KMS-11 (cell line): ENCODE data around the gene ZNF778.

Experiments used
- H2AFZ ChIP-seq: fragments of 200-600 bp; sonication (generic); 2 replicates; pipeline ENCODE4 v1.6.1; 2016; ENCODE audit warnings: antibody characterized with exemption, mixed run types, low read depth
- H3K27ac ChIP-seq: fragments of 200-600 bp; sonication (generic); 2 replicates; pipeline ENCODE4 v1.6.1; 2016; ENCODE audit warnings: mild to moderate bottlenecking, mixed run types
- H3K27me3 ChIP-seq: fragments of 200-600 bp; sonication (generic); 2 replicates; pipeline ENCODE4 v1.6.1; 2017; ENCODE audit warnings: mild to moderate bottlenecking, low read depth, mixed run types, moderate library complexity; ENCODE audit not compliant: insufficient read depth
- H3K36me3 ChIP-seq: fragments of 200-600 bp; sonication (generic); 2 replicates; pipeline ENCODE4 v1.6.1; 2017; ENCODE audit warnings: mild to moderate bottlenecking, mixed run types; ENCODE audit not compliant: insufficient read depth
- H3K4me1 ChIP-seq: fragments of 200-600 bp; sonication (generic); 2 replicates; pipeline ENCODE4 v1.6.1; 2016; ENCODE audit warnings: mild to moderate bottlenecking, low read depth, mixed run types; ENCODE audit not compliant: poor library complexity, severe bottlenecking
- H3K4me2 ChIP-seq: fragments of 200-600 bp; sonication (generic); 2 replicates; pipeline ENCODE4 v1.7.0; 2016; ENCODE audit warnings: mild to moderate bottlenecking, mixed run types
- H3K4me3 ChIP-seq: fragments of 200-600 bp; sonication (generic); IDR thresholded peaks from 2 replicates; pipeline ENCODE4 v1.6.1; 2017; ENCODE audit warnings: low read depth, low read length, mixed read lengths; ENCODE audit not compliant: insufficient read depth
- H3K79me2 ChIP-seq: fragments of 200-600 bp; sonication (generic); 2 replicates; pipeline ENCODE4 v1.6.1; 2016; ENCODE audit warnings: low read depth, mixed run types; ENCODE audit not compliant: insufficient read depth
- H3K9ac ChIP-seq: fragments of 200-600 bp; sonication (generic); 2 replicates; pipeline ENCODE4 v1.6.1; 2016; ENCODE audit warnings: mild to moderate bottlenecking, mixed run types
- H4K20me1 ChIP-seq: fragments of 200-600 bp; sonication (generic); 2 replicates; pipeline ENCODE4 v1.6.1; 2016; ENCODE audit warnings: mild to moderate bottlenecking, mixed run types; ENCODE audit not compliant: insufficient read depth
- TF ChIP-seq, protein P1 (sequence below): fragments of 200-600 bp; sonication (generic); conservative IDR thresholded peaks from 2 replicates; pipeline ENCODE4 v1.6.1; 2017; ENCODE audit warnings: low read depth, mild to moderate bottlenecking, antibody characterized with exemption, low read length, moderate library complexity, mixed read lengths

Gene ZNF778

DNA sequence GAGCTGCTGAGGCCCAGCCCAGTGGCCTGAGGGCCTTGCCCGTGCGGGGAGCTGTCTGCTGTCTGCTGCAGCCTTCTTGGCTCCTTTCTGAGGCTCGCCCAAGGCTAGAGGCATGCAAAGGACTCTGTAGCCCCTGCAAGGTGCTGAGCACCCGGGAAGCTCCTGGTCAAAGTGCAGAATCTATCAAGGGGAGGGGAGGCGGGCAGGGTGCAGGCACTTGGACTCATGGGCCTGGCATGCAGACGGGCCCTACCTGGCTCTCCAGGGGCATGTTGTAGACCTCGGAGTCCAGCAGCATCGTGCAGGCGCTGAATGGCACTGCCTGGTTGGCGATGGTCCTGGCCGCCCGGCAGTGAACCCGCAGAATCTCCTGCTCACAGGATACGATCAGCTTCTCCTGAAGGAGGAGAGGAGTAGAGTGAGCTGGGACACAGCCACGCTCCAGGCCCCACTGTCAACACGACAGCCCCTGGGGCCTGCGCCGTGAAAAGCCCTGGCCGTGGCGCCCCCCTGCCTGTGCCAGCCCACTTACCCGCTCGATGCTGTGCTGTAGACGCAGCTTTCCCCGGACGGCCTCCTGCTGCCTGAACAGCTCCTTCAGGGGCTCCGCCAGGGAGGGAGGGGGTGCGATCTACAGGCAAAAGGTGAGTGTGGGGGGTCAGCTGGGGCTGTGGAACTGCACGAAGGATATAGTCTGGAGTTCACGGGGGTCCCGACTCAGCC is 57.2 kb downstream of the ZNF778 start:
- no peaks in the 10 kb centered on the region for H4K20me1 ChIP-seq
- no peaks in the 10 kb centered on the region for H3K27me3 ChIP-seq
- TF ChIP-seq, protein P1, sequence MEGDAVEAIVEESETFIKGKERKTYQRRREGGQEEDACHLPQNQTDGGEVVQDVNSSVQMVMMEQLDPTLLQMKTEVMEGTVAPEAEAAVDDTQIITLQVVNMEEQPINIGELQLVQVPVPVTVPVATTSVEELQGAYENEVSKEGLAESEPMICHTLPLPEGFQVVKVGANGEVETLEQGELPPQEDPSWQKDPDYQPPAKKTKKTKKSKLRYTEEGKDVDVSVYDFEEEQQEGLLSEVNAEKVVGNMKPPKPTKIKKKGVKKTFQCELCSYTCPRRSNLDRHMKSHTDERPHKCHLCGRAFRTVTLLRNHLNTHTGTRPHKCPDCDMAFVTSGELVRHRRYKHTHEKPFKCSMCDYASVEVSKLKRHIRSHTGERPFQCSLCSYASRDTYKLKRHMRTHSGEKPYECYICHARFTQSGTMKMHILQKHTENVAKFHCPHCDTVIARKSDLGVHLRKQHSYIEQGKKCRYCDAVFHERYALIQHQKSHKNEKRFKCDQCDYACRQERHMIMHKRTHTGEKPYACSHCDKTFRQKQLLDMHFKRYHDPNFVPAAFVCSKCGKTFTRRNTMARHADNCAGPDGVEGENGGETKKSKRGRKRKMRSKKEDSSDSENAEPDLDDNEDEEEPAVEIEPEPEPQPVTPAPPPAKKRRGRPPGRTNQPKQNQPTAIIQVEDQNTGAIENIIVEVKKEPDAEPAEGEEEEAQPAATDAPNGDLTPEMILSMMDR = no peak
- no peak overlapping the region for H3K27ac ChIP-seq
- no peak overlapping the region for H3K9ac ChIP-seq
- H3K4me2 ChIP-seq = no peak overlapping the region
- no peak overlapping the region for H3K4me3 ChIP-seq
- H3K4me1 ChIP-seq = no peaks in the 10 kb centered on the region
- H3K79me2 ChIP-seq = no peaks in the 10 kb centered on the region
- H3K36me3 ChIP-seq = peaks cover 11% of the 10 kb centered on the region; the same call in 1 of the 2 replicates
- H2AFZ ChIP-seq = no peak overlapping the region

DNA sequence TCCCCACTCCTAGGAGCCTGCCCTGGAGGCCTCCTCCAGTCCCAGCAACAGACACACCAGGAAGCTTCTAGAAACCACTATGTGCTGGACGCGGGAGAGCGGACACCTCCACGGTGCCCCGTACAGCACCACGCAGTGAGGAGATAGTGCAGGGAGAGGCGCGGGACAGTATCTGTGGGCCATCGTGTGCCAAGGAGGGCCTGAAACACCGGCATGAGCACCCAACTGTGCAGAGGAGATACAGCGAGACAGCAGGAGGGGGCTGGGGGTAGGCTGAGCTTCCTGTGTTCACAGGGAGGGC is 57.7 kb downstream of the ZNF778 start:
- peaks cover 11% of the 10 kb centered on the region; the same call in 1 of the 2 replicates for H3K36me3 ChIP-seq
- H3K9ac ChIP-seq = no peak overlapping the region

DNA sequence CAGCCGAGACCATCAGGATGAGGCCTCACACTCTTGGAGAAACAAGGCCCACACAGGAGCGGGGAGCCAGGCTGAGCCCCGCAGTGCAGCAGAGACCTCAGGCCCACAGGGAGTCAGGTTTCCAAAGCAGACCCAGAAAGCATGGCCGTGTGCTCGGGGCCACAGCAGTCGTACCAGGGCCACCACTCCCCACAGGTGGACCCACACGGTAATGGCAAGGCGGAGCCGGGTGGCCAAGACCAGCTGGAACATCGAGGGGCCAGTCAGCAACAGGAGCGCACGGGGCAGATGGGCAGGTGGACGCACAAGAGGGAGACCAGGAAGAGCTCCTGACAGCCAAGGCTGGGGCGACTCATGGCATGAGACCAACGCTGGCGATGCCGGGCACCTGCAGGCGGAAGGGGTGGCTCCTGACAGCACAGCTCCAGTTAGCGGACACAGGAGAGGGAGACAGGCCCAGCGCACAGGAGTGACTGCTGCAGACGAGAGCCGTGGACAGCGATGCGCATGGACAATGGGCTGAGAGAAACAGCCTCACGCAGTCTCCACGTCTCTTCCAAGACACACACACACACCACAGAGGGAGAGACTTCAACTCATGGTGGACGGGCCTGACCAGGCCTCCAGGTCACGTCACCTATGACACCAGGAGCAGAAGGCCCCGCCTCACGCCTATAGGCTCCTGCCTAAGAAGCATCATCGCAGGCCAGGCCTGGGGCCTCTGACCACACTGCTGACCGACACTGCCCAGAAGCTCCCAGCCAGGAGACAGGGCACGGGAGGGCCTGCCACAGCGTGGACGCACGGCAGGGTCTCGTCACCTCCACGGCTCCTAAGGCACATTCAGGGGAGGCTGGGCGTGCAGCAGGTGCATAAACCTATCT is 58.6 kb downstream of the ZNF778 start:
- Histone ChIP-seq H3K4me3 (no peak overlapping the region), H3K27ac (no peak overlapping the region), H3K27me3 (no peaks in the 10 kb centered on the region), H3K36me3 (peaks cover 11% of the 10 kb centered on the region; the same call in 1 of the 2 replicates), H3K4me1 (no peaks in the 10 kb centered on the region), H3K4me2 (no peak overlapping the region), H4K20me1 (no peaks in the 10 kb centered on the region), H2AFZ (no peak overlapping the region), H3K79me2 (no peaks in the 10 kb centered on the region), H3K9ac (no peak overlapping the region)
- TF ChIP-seq, protein P1 = no peak

More for the DNA sequence above, 57.7 kb downstream of the ZNF778 start:
- Histone ChIP-seq H3K27ac (no peak overlapping the region), H2AFZ (no peak overlapping the region), H3K4me3 (no peak overlapping the region), H3K4me2 (no peak overlapping the region), H3K79me2 (no peaks in the 10 kb centered on the region), H3K27me3 (no peaks in the 10 kb centered on the region), H4K20me1 (no peaks in the 10 kb centered on the region), H3K4me1 (no peaks in the 10 kb centered on the region)
- TF ChIP-seq, protein P1 = no peak

DNA sequence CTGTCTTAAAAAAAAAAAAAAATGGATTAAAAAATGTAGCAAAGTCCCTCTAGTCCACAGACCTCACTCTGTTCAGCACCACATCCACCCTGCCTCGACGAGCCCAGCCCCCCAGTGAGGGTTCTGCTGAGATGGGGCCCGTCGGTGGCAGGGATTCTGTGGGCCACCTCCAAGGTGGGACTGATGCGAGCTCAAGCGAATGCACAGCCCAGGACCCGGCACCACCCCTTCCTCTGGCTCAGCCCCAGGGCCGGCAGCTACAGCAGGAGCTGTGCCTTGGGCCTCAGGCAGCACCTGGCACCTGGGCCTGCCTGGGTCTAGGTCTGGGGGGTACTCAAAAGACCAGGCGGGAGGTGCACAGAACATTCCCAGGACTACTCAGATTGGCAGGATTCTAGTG is 59.5 kb downstream of the ZNF778 start:
- Histone ChIP-seq H2AFZ (no peak overlapping the region), H3K4me3 (no peak overlapping the region), H4K20me1 (no peaks in the 10 kb centered on the region), H3K79me2 (no peaks in the 10 kb centered on the region), H3K9ac (no peak overlapping the region), H3K4me1 (no peaks in the 10 kb centered on the region), H3K27ac (no peak overlapping the region), H3K4me2 (no peak overlapping the region), H3K27me3 (no peaks in the 10 kb centered on the region), H3K36me3 (peaks cover 11% of the 10 kb centered on the region; the same call in 1 of the 2 replicates)
- TF ChIP-seq, protein P1 = no peak
